ENCODE results near the gene TMEM179. TPM values are rescaled to one million over a fixed set of nuclear protein-coding genes. Genes with fewer than 3 reads are reported as not detected.

The TMEM179 gene
- total and polyA plus RNA-seq, 2 donors (not counting 3 experiments of a cell fraction or from before 2014, with no cell fraction given) = 0.14 TPM; not detected in 1

DNA sequence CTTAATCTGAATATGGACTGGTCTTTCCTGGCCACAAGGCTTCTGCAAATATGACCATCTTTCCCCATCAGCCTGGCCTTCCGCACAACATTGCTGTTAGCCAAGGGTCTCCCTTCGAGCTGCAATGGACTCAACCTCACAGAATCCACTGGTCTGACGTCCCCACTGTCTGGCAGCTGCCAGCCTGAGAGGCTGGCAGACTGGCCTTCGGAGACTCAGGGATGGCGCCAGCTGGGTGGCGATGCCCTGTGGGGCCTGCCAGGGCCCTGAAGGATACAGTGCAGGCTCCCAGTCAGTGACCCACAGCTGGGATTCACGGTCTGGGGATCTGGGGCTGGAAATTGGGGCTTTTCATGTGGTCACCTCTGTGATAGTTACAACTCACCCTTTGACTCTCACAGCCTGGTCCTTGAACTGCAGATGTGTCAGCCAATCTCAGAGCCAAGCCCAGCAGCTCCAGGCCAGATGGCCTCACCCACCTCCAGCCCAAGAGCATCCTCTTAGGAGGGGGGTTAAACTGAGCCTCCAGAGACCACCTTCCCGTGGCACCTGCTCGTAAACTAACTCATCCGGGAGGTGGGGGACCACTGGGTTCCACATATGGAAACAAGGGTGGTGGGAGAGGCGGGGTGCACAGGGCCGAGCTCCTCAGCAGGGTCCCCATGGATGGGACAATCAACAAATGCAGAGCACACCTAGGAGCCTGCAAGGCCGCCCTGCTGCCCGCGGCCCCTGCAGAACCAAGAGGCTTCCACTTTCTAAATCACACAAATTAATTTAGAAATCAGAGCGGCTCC, 46.1 kb downstream of the TMEM179 start:
- ChIA-PET CTCF (interaction anchor here (1.2 to 1.4 kb wide), 2 partner anchors 421 to 481 kb away, joined by 4 read pairs; no protein-coding TSS in a partner anchor), POLR2A (no interaction called here)
- TF ChIP-seq, protein P1, sequence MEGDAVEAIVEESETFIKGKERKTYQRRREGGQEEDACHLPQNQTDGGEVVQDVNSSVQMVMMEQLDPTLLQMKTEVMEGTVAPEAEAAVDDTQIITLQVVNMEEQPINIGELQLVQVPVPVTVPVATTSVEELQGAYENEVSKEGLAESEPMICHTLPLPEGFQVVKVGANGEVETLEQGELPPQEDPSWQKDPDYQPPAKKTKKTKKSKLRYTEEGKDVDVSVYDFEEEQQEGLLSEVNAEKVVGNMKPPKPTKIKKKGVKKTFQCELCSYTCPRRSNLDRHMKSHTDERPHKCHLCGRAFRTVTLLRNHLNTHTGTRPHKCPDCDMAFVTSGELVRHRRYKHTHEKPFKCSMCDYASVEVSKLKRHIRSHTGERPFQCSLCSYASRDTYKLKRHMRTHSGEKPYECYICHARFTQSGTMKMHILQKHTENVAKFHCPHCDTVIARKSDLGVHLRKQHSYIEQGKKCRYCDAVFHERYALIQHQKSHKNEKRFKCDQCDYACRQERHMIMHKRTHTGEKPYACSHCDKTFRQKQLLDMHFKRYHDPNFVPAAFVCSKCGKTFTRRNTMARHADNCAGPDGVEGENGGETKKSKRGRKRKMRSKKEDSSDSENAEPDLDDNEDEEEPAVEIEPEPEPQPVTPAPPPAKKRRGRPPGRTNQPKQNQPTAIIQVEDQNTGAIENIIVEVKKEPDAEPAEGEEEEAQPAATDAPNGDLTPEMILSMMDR (IDR thresholded peaks at IDR 0.05; ENCODE audit: extremely low read depth in 1 of 2, insufficient read depth in 1 of 2, low read depth in 1 of 2, low read length in 2 of 2) = no peak
- TF ChIP-seq POLR2AphosphoS5 (IDR thresholded peaks at IDR 0.05; ENCODE audit: insufficient read depth, low read depth, low read length) = no peak
- TF ChIP-seq MYC (IDR thresholded peaks at IDR 0.05; ENCODE audit: low read depth, low read length) = no peak
- no peak for TF ChIP-seq FOS (IDR thresholded peaks at IDR 0.05; ENCODE audit: borderline replicate concordance, insufficient read depth, low read length)
- TF ChIP-seq, protein P2, sequence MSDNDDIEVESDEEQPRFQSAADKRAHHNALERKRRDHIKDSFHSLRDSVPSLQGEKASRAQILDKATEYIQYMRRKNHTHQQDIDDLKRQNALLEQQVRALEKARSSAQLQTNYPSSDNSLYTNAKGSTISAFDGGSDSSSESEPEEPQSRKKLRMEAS (IDR thresholded peaks at IDR 0.05; ENCODE audit: insufficient read depth, insufficient read length) = no peak
- TF ChIP-seq POLR2A (IDR thresholded peaks at IDR 0.05; ENCODE audit: low read depth, low read length) = no peak
- TF ChIP-seq EZH2 (IDR thresholded peaks at IDR 0.05; ENCODE audit: borderline replicate concordance, low read depth, low read length, severe bottlenecking) = no peak
- no peak for TF ChIP-seq JUN (IDR thresholded peaks at IDR 0.05; ENCODE audit: borderline replicate concordance, insufficient read depth, insufficient read length, low read depth)
- TF ChIP-seq GATA2 (IDR thresholded peaks at IDR 0.05; ENCODE audit: insufficient read depth, insufficient read length, low read depth, low read length) = no peak
- Histone ChIP-seq H3K4me3 (replicated peaks in 1 of 3; ENCODE audit: insufficient read depth in 1 of 3, low read depth in 1 of 3, low read length in 3 of 3) (no peak overlapping the region), H3K9me3 (replicated peaks; ENCODE audit: control insufficient read depth, insufficient read depth, low read length) (no peaks in the 10 kb centered on the region), H3K27ac (ENCODE audit: insufficient read depth, low read depth, low read length) (no peak overlapping the region), H4K20me1 (replicated peaks; ENCODE audit: control insufficient read depth, extremely low read depth, insufficient read depth, low read length) (no peaks in the 10 kb centered on the region), H3K27me3 (ENCODE audit: control insufficient read depth in 2 of 2, insufficient read depth in 2 of 2, low read length in 2 of 2) (no peaks in the 10 kb centered on the region), H3K9me1 (replicated peaks; ENCODE audit: control insufficient read depth, extremely low read depth, insufficient read depth, low read length) (no peaks in the 10 kb centered on the region), H3K4me1 (ENCODE audit: control insufficient read depth, extremely low read depth, insufficient read depth, low read length) (no peaks in the 10 kb centered on the region), H3K9ac (replicated peaks; ENCODE audit: extremely low read depth, insufficient read depth, low read length) (no peak overlapping the region), H3K79me2 (ENCODE audit: control insufficient read depth, insufficient read depth, low read length) (no peaks in the 10 kb centered on the region), H3K4me2 (ENCODE audit: insufficient read depth, low read length) (no peak overlapping the region), H3K36me3 (ENCODE audit: control insufficient read depth in 2 of 2, extremely low read depth in 1 of 2, insufficient read depth in 2 of 2, low read length in 2 of 2) (no peaks in the 10 kb centered on the region), H2AFZ (ENCODE audit: low read depth, low read length) (no peak overlapping the region)
- no TSS peak for BruUV-seq (replicated peaks)
- dilution Hi-C loops (cut with MboI; ENCODE audit: extremely low pct_ligation_motif_present, low sequenced_read_pairs) = no loop called here
- no peak for DNase-seq (ENCODE audit: low read depth, low spot score)
- intact Hi-C loops (cut with micrococcal nuclease) = no loop called here
- FAIRE-seq = no peak

Data from endothelial cell of umbilical vein (primary cell).